Astrocyte of the spinal cord (primary cell): ENCODE data around the gene CAMK2A.
A peak's percentile ranks its signal among the peaks of the same experiment; 100 is the strongest.

Source experiments
- DNase-seq: peaks from one replicate; pipeline ENCODE4 v3.0.0; 2011; ENCODE audit warnings: low read depth, low spot score
- H3K4me3 ChIP-seq: 2 replicates; pipeline ENCODE4 v1.5.1; 2011; ENCODE audit warnings: low read depth, mild to moderate bottlenecking, low read length, moderate library complexity
- CTCF ChIP-seq: IDR thresholded peaks from 2 replicates; pipeline ENCODE4 v1.5.1; 2012; ENCODE audit warnings: low read depth, mild to moderate bottlenecking, low read length, inconsistent platforms
- in situ Hi-C: cut with HindIII; loops from 2 replicates; pipeline ENCODE4 v1.10.0; 2017; ENCODE audit warnings: low sequenced_read_pairs

The CAMK2A gene

GRCh38 chr5:150322202-150322601 lies 32.6 kb upstream of the CAMK2A start:
- DNase-seq: peak; percentile 50
- in situ Hi-C loops: no loop called here

GRCh38 chr5:150321784-150322183 lies 32.2 kb upstream of the CAMK2A start:
- no peak overlapping the region for H3K4me3 ChIP-seq
- DNase-seq: no peak
- TF ChIP-seq CTCF: no peak
- in situ Hi-C loops: no loop called here

More at GRCh38 chr5:150322202-150322601, 32.6 kb upstream of the CAMK2A start:
- TF ChIP-seq CTCF: no peak
- no peak overlapping the region for H3K4me3 ChIP-seq

- H3K4me3 ChIP-seq: no peak overlapping the region
- in situ Hi-C loops: no loop called here
- no peak for TF ChIP-seq CTCF
Observed at GRCh38 chr5:150321211-150321610, 31.6 kb upstream of the CAMK2A start.

GRCh38 chr5:150320044-150320613 lies 30.6 kb upstream of the CAMK2A start:
- DNase-seq: peak; percentile 71
- H3K4me3 ChIP-seq: no peak overlapping the region
- in situ Hi-C loops: no loop called here
- no peak for TF ChIP-seq CTCF

More at GRCh38 chr5:150321211-150321610, 31.6 kb upstream of the CAMK2A start:
- DNase-seq: no peak

GRCh38 chr5:150319484-150319790 lies 29.9 kb upstream of the CAMK2A start:
- no peak for DNase-seq
- TF ChIP-seq CTCF: no peak
- H3K4me3 ChIP-seq: no peak overlapping the region
- in situ Hi-C loops: no loop called here

- DNase-seq: no peak
- no peak for TF ChIP-seq CTCF
- no peak overlapping the region for H3K4me3 ChIP-seq
- in situ Hi-C loops: no loop called here
Observed at GRCh38 chr5:150318613-150319483, 29.3 kb upstream of the CAMK2A start.
